GM21526 (cell line): ENCODE results near the gene PANK4.

Experiments used
- ATAC-seq: cut with Tn5 transposase; IDR thresholded peaks from one replicate; pipeline ENCODE4 v1.9.1; 2021; ENCODE audit warnings: moderate library complexity; ENCODE audit not compliant: unreplicated experiment, low FRiP score

The PANK4 gene

DNA sequence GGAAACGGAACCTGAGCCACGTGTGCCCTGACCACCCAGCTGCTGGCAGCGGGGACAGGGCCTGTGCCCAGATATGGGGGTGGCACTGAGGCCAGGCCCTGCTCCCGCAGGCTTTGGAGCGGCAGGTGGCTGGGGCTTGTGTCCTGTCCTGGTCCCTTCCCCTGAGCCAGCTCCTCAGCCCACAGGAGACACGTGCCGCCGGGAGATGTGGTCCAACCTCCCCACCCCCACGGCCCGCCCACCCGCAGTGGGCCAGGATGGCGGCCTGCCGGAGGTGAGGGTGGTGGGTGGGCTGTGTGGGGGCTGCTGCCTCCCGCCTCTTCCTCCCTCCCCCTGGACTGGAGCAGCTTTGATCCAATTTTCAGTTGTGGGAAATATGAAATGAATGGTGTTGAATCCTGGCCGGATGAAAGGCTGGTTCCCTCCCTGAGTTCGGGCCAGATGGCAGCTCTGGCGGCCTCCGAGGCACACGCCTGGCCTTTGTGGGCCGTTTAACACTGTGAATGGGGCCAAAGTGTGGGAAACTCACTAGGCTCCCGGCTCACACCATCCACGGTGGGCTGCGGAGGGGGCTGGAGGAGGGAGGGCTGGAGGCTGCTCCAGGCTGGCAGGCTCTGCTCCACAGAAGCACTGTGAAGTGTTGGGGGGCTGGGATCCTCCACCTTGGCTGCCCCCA is 6.2 kb upstream of the PANK4 start:
- no peak for ATAC-seq

DNA sequence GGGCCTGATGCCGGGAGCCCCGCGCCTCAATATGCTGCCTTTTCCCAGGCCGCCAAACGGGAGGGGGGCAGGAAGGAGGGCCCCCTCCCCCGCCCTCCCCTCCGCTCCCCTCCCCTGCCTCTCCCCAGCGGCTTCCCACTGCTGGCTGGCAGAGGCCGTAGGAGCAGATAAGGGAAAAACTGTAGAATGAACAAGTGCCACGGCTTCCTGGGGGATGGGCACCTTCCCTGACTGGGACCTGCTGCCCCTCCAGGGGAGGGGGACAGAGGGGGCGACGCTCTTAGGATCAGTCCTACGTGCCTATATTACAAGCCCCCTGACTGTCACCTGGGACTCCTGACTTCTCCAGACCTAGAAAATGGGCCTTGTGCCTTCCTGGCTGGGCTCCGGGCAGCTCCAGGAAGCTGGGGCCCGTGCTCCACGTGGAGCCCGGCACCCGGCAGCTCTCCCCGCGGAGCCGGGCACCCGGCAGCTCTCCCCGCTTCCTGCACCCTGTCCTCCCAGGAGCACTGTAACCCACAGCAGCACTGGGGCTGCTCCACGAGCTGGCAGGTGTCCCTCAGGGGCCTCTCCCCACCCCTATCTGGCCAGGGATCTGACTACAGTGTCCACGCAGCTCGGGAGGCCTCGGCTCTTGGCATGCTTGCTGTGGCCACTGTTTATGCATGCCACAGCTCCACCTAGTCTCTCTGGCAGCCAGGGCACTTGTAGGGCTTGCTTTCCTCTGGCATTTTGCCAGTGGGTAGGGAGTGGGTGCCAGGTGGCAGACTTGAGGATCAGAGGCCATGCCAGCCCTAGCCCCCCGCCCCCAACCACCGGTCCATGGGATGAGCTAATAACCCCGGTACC is 4.3 kb upstream of the PANK4 start:
- ATAC-seq = no peak

DNA sequence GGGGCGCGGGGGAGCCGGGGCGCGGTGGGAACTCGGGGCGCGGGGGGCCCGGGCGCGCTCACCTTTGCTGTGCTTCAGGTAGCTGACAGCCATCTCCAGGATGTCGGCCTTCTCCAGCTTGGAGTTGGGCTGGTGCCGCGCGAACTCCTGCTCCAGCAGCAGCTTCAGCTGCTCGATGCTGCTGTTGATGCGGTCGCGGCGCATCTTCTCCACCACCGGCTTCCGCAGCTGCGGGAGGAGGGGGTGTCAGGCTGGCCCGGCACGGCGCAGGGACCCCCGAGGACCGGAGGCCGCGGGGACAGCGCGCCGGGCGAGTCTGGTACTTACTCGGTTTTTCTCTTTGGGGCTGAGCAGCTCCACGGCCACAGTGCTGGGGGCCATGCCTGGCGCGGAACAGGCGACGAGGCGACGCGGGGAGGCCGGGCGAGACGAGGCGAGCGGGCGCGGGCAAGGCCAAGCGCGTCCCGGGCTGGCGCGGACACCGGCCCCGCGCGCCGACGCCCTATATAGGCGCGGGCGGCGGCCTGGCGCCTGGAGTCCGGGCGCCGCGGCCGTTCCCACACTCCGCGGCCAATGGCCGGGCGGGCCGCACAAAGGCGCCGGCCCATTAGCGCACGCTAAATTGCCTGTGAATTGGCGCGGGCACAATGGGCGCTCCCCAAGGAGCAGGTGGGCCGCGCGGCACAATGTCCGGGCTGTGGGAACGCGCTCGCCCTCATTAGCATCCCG is 3.6 kb upstream of the PANK4 start, which contains the start of gene HES5:
HES5 (minus strand) TSS at position 480 of the 729 bp plus-strand sequence; CDS start at position 381, 99 bp downstream.
- no peak for ATAC-seq

GRCh38 chr1:2528966-2529783 is 2.8 kb upstream of the PANK4 start:
- no peak for ATAC-seq

GRCh38 chr1:2528611-2528965 is 2.2 kb upstream of the PANK4 start:
- ATAC-seq = no peak

- ATAC-seq = no peak
Observed at GRCh38 chr1:2528016-2528415, 1.6 kb upstream of the PANK4 start.

- ATAC-seq = no peak
Observed at GRCh38 chr1:2527556-2527860, 1.1 kb upstream of the PANK4 start.

GRCh38 chr1:2526824-2527555 is 594 bp upstream of the PANK4 start:
- peak; percentile 27 for ATAC-seq

GRCh38 chr1:2525572-2525919 is 850 bp downstream of the PANK4 start:
- no peak for ATAC-seq

DNA sequence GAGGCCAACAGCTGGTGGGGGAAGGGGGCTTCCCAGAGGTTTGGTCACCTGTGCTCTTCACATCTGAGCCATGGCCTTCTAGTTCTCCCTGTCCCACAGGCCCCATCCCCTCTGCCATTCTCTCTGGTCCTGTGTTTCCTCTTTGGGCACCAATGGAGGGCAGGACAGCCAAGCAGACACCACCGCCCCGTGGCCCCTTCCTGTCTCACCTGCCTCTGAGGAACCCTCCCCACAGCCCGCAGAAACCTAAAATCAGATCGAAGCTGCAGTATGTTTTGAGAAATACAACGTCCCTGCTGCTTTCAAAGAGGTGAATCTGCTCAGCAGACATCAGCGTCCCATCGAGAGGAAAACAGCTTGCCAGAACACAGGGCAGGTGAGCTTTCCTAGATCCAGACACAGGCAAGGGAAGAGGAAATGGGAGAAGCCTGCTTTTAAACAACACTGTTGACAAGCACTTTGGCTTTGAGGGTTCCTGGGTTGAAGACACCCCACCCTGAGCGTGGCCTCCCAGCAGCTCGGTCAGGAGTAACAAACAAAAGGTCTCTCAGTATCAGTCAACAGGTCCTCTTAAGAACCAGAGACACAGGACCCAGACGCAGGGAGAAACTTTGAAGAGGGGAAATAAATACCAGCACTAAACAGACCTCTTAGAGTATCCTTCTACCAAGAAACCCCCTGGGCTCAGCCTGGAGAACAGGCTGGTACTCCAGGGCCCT is 2.3 kb downstream of the PANK4 start:
- ATAC-seq = no peak

DNA sequence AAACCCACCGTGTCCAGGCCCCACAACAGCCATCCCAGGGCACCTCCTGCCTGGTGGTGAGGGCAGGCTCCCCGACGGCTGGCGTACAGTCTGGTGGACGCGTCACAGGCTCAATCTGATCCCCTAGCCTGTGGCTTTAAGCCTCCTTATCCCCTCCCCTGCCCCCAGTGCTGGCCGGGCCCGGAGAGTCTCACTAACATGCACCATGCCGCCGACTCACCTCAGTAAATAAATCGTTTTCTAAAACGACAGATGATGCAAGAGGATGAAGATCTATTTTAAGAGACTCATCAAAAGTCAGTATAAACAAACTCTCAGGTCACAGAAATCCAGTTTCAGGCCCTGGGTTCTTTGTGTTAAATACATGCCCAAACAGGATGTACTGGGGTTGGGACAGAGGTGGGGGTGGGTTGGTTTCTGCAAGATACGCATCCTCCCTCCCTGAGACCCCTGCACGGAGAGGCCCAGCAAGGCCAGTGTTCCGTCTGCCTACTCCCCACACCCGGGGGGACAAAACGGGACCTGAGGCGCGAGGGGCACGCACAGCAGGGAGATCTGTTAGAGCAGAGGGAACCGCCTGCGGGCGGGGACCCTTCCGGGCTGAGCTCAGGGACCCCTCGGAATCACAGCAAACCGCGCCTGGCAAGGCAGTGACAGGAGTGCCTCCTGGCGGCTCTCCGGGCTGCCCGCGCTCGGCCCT is 3.1 kb downstream of the PANK4 start:
- no peak for ATAC-seq

DNA sequence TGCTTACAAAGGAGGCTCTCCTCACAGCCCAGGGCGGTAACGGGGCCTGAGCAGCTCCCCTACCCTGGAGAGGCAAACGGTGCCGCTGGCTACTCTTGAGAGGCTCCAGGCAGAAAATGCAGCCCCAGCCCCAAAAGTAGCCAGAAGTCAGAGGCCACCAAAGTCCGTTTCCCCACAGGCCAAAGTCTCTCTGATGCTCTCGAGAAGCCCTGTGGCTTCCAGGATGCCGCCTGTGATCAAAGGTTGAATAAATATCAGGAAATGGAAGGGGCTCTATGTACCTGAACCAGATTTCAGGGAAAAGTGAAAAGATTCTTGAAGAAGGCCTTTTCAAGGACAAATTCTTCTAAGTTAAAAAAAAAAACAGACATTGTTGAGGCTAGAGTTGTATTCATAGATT is 4.2 kb downstream of the PANK4 start:
- no peak for ATAC-seq

DNA sequence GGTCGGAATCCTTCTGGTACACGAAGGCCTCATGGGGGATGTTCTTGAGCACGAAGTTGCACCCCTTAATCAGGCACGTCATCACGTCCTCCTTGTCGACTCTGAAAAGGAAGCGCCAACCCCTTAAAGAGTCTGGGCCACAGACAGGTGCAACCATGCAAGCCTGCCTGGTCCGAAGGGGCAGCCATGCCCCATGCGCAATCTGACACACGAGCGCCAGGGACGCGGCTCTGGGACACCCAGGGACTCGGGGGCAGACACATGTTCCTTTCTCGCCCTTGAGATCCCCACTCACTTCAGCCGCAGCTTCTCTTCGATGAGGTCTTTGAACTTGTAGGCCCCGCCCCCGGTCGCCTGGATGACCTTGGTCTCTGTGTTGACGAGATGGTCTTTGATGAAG is 5.6 kb downstream of the PANK4 start:
- no peak for ATAC-seq

GRCh38 chr1:2520206-2520605 is 6.2 kb downstream of the PANK4 start:
- no peak for ATAC-seq

DNA sequence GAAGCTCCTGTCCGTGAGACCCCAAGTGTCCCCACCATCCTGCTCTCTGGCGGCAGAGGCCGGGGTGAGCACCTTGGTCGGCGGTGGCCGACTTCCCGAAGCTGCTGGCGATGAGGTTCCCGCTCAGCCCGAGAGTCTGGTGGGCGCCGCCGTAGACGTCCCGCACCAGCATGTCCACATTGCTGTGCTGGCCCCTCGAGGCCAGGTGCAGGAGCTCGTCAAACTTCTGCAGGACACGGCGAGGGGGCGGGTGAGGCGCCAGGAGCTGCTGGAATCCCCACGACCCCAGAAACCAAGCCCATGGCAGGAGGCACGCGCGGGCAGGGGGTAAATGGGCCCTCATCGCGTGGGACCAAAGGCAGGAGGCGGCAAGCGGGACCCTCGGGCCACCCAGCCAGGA is 6.7 kb downstream of the PANK4 start:
- ATAC-seq = no peak

DNA sequence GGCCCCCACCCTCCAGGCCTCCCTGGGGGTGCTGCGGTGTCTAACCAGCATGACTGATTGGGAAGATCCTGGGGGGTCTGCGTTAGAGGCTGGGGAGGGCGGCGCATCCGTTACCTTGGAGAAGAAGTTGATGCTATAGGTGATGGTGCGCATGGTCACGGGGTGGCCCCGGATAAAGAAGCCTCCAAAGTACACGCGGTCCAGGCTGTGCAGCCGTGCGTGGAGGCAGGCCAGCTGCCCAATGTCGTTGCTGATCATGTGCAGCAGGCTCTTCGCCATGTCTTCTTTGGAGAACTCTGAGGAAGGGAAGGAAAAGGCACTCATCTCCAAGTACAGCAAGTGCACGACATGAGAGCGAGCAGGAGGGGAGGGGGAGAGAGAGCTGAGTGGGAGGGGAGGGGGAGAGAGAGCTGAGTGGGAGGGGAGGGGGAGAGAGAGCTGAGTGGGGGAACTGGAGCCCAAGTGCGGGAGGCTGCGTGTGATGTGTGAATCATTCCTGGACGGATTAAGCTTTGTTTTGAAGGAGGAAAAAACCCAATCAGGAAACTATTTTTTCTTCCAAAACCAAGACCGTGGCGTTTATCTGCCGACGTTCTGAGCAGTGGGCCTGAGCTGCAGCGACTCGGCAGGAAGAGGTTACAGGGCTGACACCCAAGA is 7.2 kb downstream of the PANK4 start:
- ATAC-seq = no peak

DNA sequence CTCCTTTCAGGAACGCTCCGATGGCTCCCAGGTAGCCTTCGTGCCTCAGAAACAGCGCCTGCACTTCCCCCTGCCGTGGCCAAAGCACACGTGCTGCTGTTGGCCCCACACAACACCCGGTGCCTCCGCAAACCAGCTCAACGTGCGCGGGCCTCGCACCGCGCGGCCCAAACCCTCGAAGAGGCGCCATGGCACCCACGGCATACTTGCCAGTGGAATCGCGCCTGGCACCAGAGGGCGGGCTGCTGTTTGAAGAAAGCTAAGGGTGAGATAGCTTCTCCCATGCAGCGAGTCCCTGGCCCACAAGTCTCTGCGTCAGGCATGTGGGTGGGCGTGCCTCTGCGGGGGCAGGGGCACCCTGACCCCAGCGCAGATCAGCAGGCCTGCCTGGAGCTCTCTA is 7.9 kb downstream of the PANK4 start:
- no peak for ATAC-seq

DNA sequence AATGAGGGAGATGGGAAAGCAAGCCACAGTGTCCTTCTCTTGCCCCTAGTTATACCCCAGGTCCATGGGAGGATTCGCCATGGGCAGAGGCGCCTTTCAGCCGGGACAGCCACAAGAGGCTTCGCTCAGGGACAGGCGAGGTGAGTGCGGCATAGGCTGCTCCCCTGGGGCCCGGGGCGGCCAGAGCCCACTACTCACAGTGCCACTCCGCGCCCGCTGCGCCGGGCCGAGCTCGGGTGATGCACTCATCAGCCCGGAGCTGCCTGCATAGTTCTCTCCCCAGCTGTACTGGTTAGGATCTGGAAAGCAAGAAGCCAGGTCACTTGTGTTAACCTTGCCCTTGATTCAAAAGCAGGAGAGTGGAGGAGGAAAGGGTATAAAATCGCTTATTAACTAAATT is 8.4 kb downstream of the PANK4 start:
- ATAC-seq = no peak
